GM12892 (cell line): Measurements from ENCODE around the gene VWA7.

ENCODE experiments used
- DNase-seq: peaks from one replicate; pipeline ENCODE4 v3.0.0; 2011; ENCODE audit not compliant: insufficient read length
- FAIRE-seq: peaks from 2 replicates; lab custom pipeline; 2011; peaks lifted over from hg19 to GRCh38; lab: Jason Lieb, UNC
- POLR2A ChIP-seq: IDR thresholded peaks from 2 replicates; pipeline ENCODE4 v1.6.1; 2011; ENCODE audit warnings: low read depth, low read length, control low read depth
- POLR2AphosphoS5 ChIP-seq: IDR thresholded peaks from 2 replicates; pipeline ENCODE4 v1.6.1; 2011; ENCODE audit warnings: low read depth, low read length, control low read depth
- TAF1 ChIP-seq: IDR thresholded peaks from 2 replicates; pipeline ENCODE4 v1.6.1; 2011; ENCODE audit warnings: low read depth, mild to moderate bottlenecking, control low read depth, low read length, borderline replicate concordance

The VWA7 gene

GRCh38 chr6:31762356-31762755 lies 14.8 kb downstream of the VWA7 start, which contains the start of gene SAPCD1:
Gene SAPCD1, plus strand, starts transcription at chr6:31762656. Its CDS starts 399 bp downstream, at chr6:31763055.
- TF ChIP-seq TAF1: no peak
- FAIRE-seq (no peak), DNase-seq (no peak)

DNA sequence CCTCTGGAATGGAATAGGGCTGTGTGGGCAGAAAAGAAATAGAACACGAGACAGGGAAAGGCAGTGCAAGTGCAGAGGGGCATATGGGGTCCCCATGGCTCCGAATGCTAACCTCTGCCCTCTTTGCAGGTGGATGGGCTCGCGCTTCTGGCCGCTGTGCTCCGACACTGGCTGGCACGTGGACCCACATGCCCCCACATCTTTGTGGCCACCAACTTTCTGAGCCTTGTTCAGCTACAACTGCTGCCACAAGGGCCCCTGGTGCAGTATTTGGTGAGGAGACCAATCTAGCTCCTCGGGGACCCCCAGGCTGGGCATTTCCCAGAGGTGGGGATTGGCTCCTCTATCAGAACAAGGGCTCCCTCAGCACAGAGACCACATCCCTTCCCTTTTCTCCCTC lies 15.8 kb downstream of the VWA7 start:
- DNase-seq: no peak
- no peak for FAIRE-seq
- TF ChIP-seq TAF1 (no peak), POLR2A (no peak), POLR2AphosphoS5 (no peak)

- FAIRE-seq (no peak), DNase-seq (no peak)
- no peak for TF ChIP-seq POLR2AphosphoS5
- TF ChIP-seq TAF1: no peak
Measured at GRCh38 chr6:31760790-31761189, 16.3 kb downstream of the VWA7 start.

DNA sequence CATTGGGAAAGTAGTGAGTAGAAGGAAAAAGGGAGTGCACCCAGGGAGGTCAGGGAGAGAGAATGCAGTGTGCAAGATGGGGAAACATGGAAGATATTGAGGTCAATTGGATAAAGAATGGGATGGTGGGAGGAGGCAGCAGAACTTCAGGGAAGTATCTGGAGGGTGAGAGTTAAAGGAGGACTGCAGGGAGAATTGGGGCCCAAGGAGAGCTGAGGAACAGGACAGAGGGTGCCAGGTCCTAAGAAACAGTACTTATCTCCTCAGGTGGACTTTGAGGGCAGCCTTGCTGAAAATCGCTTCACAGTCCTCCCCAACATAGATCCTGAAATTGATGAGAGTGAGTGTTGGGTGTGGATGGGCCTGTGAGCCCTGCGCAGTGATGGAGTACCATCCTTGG lies 18.8 kb downstream of the VWA7 start:
- TF ChIP-seq POLR2A (no peak), POLR2AphosphoS5 (no peak), TAF1 (no peak)
- DNase-seq (no peak), FAIRE-seq (no peak)

GRCh38 chr6:31752739-31753319 lies 24.3 kb downstream of the VWA7 start:
- DNase-seq (no peak), FAIRE-seq (no peak)
- TF ChIP-seq POLR2AphosphoS5: no peak
- no peak for TF ChIP-seq TAF1
- no peak for TF ChIP-seq POLR2A

DNA sequence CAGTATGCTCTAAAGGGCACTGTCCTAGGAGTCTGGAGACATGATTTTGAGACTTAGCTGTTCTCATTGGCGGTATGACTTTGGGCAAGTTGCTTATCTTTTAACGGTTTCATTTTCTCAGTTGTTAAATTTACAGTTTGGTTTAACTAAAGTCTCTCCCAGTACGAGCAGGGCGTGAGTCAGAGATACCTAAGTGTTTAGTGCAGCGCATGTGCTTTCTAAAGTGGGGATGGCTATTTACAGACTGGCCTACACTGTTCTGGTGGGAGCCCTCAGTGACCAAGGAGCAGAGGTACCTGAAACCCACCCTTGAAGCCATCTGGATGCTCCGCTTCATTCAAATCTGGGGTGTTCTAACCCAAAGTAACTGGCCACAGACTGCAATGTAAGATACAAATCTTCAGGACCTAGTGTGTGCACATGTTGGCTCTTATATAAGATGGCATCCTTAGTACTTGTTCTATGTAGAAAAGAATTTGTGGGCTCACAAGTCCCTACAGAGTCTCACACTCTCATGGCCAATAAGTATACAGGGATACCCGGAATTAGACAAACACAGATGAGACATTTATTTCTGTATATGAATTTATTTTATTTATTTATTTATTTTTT lies 26.6 kb downstream of the VWA7 start:
- no peak for DNase-seq
- TF ChIP-seq TAF1 (no peak), POLR2A (no peak)
- no peak for FAIRE-seq

- no peak for TF ChIP-seq TAF1
- FAIRE-seq (no peak), DNase-seq (no peak)
Measured at GRCh38 chr6:31749301-31750036, 27.7 kb downstream of the VWA7 start.

DNA sequence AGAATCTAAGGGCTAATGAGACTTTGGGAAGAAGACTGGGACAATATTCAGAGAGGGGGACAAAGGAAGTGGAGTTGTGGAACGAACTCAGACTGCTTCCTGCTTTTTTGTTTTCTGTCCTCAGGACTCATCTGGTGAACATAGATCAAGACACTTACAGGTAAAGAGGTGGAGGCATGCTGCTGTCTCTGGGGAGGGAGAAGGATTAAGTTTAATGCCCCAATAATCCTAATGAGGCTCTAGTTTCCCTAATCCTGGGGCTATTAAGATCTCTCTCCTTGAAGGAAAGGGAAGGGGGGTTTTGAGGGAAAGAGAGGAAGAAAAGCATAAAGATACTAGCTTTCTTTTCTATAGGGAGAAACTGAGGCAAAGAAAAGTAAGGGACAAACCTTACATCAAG lies 32.7 kb downstream of the VWA7 start:
- FAIRE-seq: no peak
- TF ChIP-seq TAF1 (no peak), POLR2A (no peak), POLR2AphosphoS5 (no peak)
- DNase-seq: no peak

GRCh38 chr6:31742894-31743293 lies 34.2 kb downstream of the VWA7 start:
- FAIRE-seq: no peak
- no peak for DNase-seq
- no peak for TF ChIP-seq TAF1
- no peak for TF ChIP-seq POLR2A
- no peak for TF ChIP-seq POLR2AphosphoS5

GRCh38 chr6:31741815-31742214 lies 35.3 kb downstream of the VWA7 start:
- DNase-seq (no peak), FAIRE-seq (no peak)
- TF ChIP-seq POLR2A (no peak), TAF1 (no peak), POLR2AphosphoS5 (no peak)

- FAIRE-seq (no peak), DNase-seq (peak; percentile 47)
- TF ChIP-seq POLR2AphosphoS5: no peak
- TF ChIP-seq TAF1: peak; percentile 31; the same call in 1 of the 2 replicates
Measured at GRCh38 chr6:31740397-31741223, 36.5 kb downstream of the VWA7 start.
